NCI-H1436 (cell line): ENCODE results near the gene SOX8.
"Not testable (repeated sequence)": the region's sequence is repeated elsewhere in the genome, so short reads cannot be mapped to it uniquely, and the experiment has no call there.

Source experiments
- DNase-seq: peaks from one replicate; lab custom pipeline; 2025; lab: John Stamatoyannopoulos, UW

Gene SOX8

GRCh38 chr16:981695-982144, at the start of gene SOX8:
Gene SOX8 (plus strand): TSS chr16:981770. CDS start chr16:981923, 153 bp downstream.
- DNase-seq, result no peak

GRCh38 chr16:932831-933330, 48.7 kb upstream of the SOX8 start:
- DNase-seq, result no peak

- no peak for DNase-seq
These were observed 48.0 kb upstream of the SOX8 start for GRCh38 chr16:933581-933980.

- DNase-seq, result no peak
These were observed 47.4 kb upstream of the SOX8 start for GRCh38 chr16:934178-934577.

GRCh38 chr16:935684-936083, 45.9 kb upstream of the SOX8 start:
- no peak for DNase-seq

- no peak for DNase-seq
These were observed 44.3 kb upstream of the SOX8 start for GRCh38 chr16:937311-937710.

GRCh38 chr16:937723-938122, 43.8 kb upstream of the SOX8 start:
- DNase-seq, result no peak

GRCh38 chr16:938136-938535, 43.4 kb upstream of the SOX8 start:
- DNase-seq, result no peak

- no peak for DNase-seq
These were observed 42.8 kb upstream of the SOX8 start for GRCh38 chr16:938752-939151.

GRCh38 chr16:939311-939710, 42.3 kb upstream of the SOX8 start:
- DNase-seq, result no peak

- no peak for DNase-seq
These were observed 41.6 kb upstream of the SOX8 start for GRCh38 chr16:939941-940340.

GRCh38 chr16:942436-943060, 39.0 kb upstream of the SOX8 start:
- DNase-seq, result no peak

- no peak for DNase-seq
These were observed 37.6 kb upstream of the SOX8 start for GRCh38 chr16:943971-944370.

GRCh38 chr16:945271-946047, 36.1 kb upstream of the SOX8 start:
- no peak for DNase-seq

GRCh38 chr16:946048-946395, 35.5 kb upstream of the SOX8 start:
- DNase-seq, result no peak

GRCh38 chr16:947255-947921, 34.2 kb upstream of the SOX8 start:
- DNase-seq, result no peak

- not testable (repeated sequence) for DNase-seq
These were observed 33.7 kb upstream of the SOX8 start for GRCh38 chr16:947922-948303.

- not testable (repeated sequence) for DNase-seq
These were observed 32.8 kb upstream of the SOX8 start for GRCh38 chr16:948767-949166.

- not testable (repeated sequence) for DNase-seq
These were observed 30.6 kb upstream of the SOX8 start for GRCh38 chr16:950733-951573.

GRCh38 chr16:951660-952301, 29.8 kb upstream of the SOX8 start:
- DNase-seq, result no peak

GRCh38 chr16:952321-952720, 29.2 kb upstream of the SOX8 start:
- no peak for DNase-seq

GRCh38 chr16:953818-954217, 27.8 kb upstream of the SOX8 start:
- DNase-seq, result not testable (repeated sequence)
